ENCODE data around the gene PTCD1.
"Not testable (repeated sequence)": the region's sequence is repeated elsewhere in the genome, so short reads cannot be mapped to it uniquely, and the experiment has no call there.

PTCD1 gene

DNA sequence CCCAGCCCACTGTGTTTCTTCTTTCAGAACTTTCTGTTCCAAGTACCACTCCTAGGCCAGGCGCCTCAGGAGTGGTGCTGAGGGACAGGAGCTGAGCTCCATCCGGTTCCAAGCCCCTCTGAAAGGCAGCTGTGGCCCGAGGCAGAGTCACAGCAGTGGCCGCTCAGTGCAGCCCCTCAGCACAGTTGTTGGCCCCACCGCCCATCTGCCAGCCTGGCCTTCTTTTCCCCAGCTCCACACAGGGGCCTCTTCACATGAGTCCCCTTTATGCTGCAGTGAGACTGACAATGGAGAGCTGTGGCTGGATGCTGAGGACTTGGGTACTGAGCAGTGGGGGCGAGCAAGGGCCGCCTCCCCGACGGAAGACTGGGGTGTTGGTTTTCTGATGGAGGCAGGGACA is 20.3 kb downstream of the PTCD1 start:
- H3K4me3 ChIP-seq, result no peak overlapping the region
- no peak overlapping the region for H3K27ac ChIP-seq

DNA sequence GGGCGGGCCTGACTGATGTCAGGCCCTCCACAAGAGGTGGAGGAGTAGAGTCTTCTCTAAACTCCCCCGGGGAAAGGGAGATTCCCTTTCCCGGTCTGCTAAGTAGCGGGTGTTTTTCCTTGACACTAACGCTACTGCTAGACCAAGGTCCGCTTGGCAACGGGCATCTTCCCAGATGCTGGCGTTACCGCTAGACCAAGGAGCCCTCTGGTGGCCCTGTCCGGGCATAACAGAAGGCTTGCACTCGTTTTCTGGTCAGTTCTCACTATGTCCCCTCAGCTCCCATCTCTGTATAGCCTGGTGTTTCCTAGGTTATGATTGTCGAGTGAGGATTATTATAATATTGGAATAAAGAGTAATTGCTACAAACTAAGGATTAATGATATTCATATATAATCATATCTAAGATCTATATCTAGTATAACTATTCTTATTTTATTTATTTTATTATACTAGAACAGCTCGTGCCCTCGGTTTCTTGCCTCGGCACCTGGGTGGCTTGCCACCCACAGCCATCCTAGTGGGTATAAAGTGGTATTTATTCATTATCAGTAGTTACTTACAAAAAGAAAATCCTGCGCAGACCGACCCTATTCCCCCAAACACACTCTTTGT is 23.0 kb downstream of the PTCD1 start:
- not testable (repeated sequence) for H3K4me3 ChIP-seq, H3K27ac ChIP-seq

DNA sequence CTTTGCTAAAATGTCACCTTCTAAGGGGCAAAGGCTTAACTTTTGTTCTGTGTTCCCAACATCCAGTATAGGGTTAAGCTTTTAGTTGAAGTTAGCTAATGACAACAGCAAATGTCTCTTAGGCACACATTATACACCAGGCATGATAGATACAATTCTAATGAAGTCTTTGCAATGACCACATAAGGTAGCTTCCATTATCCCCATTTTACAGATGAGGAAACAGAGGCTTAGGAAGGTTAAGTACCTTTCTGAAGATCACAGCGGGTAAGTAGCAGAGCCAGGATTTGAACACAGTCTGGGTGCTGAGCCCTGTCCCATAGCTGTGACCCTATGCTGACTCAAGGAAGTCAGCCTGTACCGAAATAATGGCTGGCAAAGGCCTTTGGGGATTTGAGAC is 28.0 kb downstream of the PTCD1 start:
- Histone ChIP-seq H3K4me3 (no peak overlapping the region), H3K27ac (peak overlapping the region in 1 of 21 experiments; percentile 99)

DNA sequence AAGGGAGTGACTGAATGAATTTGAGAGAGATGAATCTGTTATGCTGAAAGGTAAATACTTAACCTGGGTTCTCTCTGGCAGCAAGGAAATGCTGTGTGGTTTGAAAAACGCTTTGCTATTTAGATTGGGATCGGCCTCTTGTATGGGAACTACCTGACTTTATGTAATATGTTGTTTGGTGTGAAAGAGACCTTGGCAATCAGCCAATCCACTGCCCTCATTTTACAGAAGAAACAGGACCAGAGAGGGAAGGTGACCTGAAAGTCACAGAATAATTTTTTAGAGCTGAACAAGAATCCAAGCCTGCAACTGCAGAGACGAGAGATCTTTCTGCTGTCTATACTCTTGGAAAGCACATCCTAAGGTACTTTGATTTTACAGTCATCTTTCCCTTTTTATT is 28.8 kb downstream of the PTCD1 start:
- H3K27ac ChIP-seq, result peak overlapping the region in 18 of 21 experiments; percentile 92 to 99 (median 98)
- H3K4me3 ChIP-seq, result peak overlapping the region; percentile 61 to 98 (median 90)

DNA sequence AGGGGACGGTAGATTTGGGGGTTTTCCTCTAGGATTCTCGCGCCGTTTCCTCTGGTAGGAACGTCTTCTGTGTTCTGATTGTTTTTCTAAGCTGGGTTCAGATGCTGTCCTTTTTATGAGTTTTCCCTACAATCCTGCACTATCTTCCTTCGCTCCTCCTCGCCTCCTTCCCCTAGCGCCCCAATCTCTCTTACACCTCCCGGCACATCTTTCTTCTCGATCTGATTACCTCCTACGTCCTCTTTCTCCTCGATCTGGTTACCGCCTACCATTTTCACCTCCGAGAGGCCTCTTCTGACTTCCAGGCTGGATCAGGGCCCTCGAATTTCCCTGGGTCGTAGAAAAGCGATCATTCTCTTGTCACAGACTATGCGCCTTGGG is 29.4 kb downstream of the PTCD1 start:
- Histone ChIP-seq H3K4me3 (peak overlapping the region; percentile 61 to 98 (median 90)), H3K27ac (peak overlapping the region; percentile 83 to 99 (median 98))

DNA sequence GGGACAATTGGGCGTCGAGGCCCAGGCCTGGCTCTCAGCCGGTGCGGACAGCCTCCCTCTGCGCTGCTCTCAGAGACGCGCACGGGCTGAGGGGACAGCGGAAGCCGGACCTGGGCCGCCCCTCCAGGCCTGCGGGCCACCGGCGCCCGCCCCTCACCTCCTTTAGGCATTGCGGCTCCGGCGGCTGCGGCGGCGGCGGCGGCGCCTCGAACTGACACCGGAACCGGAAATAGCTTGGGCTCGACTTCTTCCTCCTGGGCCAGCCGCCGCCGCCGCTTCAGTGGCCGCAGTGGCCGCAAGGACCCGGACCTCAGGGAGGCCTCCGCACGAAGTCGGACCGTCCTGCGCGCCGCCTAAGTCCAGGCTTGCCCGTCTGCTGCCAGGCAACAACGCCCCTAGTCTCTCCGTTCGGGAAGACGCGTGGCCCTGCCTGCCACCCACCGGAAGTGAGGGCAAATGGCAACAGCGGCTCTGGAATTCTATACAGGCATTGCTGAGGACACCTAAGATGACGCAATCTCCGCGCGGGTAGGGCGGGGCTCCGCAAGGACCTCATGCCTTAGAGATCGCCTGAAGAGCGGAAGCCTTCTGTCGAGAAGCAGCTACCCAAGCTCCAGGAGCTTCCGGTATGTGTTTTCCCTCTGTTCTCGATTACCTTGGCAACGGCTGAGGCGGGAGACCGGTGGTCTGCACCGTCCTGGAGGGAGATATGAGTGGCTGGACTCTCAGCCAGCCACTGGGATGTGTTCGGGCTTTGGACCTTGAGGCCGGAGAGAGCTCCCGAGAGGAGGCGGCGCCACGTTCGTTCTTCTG is 30.0 kb downstream of the PTCD1 start, which contains the start of the genes BUD31 and PDAP1:
BUD31 (plus strand) TSS at position 591 of the 813 bp plus-strand sequence. CDS start 2,124 bp downstream, outside the sequence.
PDAP1 (minus strand) TSS at position 219 of the 813 bp plus-strand sequence; CDS start at position 170, 49 bp downstream.
- Histone ChIP-seq H3K27ac (peak within 1 kb of the TSS; percentile 83 to 99 (median 98)), H3K4me3 (peak within 1 kb of the TSS; percentile 61 to 98 (median 90))

DNA sequence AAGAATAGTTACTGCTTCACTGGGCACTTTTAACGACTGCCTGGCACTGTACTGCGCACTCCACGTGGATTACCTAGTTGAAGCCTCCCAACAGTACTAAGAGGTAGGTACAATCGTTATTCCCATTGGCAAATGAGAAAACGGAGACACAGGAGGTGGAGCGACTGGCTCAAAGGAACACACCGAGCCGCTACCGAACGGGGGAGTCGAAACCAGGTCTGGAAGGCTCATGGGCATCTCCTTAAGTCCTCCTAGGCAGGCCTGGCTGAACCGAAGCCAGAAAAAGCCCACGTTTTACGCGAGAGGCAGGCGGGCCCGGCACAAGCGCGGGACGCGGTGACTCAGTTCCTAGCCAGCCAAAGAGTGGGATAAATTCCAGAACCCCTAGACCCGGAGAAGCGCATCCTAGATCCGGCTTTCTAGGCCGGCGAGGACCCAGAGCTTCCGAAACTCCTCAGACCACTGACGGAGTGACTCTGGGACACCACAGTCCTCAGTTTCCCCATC is 30.7 kb downstream of the PTCD1 start:
- peak overlapping the region; percentile 61 to 98 (median 90) for H3K4me3 ChIP-seq
- peak overlapping the region; percentile 83 to 99 (median 98) for H3K27ac ChIP-seq

DNA sequence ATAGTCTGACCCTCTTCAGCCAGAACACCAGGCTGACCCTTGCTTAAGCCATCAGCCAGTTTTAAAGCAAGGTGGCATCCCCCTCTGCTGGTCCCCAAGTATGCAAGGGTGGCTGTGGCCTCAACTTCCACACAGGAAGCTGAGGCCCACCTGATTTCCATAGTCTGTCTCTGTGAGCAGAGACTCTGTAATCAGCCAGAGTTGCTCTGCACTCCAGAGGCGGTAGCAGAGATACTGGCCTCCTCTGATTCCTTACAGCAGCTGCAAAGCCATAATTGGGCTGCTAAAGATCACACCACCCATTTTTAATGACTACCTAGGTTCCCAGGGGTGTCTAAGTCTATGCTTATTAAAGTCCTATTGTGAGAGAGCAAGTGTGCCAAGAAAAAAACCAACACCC is 32.0 kb downstream of the PTCD1 start:
- Histone ChIP-seq H3K4me3 (no peak overlapping the region), H3K27ac (peak overlapping the region in 5 of 21 experiments; percentile 2 to 99 (median 47))

DNA sequence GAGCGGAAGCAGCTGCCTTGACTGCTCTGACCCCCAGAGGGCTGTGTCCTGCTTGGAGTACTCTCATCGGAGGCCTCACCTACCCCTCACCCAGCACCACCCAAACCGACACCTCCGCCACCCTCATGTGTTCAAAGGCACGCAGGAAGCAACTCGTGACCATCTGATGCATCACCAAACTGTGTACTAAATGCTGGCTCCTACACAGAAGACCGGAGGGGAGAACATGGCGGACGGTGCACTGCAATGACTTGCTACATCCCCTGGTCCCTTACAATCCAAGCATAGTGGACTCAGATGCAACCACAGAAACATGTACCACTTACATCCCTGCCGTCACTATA is 33.6 kb downstream of the PTCD1 start:
- Histone ChIP-seq H3K4me3 (no peak overlapping the region), H3K27ac (no peak overlapping the region)

DNA sequence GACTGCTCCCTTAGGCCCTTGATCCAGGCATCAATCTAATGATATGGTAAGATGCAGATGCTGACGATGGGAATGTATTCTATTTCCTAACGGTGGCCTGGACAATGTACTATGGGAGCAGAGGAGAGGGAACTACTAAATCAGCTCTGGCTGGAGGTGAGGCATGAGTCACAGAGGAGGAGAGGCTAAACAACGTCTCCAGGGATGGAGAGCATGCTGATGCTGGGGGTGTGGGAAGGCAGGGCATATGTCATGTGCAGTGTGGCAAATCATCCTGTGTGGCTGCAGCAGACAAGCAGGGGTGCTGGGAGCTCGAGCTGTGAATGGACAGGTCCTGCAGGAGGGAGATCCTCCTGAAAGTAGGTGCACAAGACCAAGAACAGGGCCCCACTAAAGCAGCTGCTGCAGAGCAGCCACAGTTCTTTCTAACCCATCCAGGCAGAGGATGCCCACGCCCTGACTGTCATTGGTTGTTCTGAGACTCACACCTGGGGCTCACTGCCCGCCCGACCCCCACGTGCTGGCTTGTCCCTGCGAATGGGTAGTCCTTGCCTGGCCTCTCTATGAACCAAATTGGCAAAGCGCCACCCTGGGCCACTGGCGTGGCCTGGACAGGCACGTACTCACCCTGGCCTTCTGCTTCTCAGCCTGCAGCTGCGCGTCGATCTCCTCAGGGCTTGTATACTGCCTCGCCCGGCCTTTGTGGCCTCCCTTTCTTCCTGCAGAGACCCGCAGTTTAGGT is 34.2 kb downstream of the PTCD1 start:
- no peak overlapping the region for H3K4me3 ChIP-seq
- H3K27ac ChIP-seq, result no peak overlapping the region

DNA sequence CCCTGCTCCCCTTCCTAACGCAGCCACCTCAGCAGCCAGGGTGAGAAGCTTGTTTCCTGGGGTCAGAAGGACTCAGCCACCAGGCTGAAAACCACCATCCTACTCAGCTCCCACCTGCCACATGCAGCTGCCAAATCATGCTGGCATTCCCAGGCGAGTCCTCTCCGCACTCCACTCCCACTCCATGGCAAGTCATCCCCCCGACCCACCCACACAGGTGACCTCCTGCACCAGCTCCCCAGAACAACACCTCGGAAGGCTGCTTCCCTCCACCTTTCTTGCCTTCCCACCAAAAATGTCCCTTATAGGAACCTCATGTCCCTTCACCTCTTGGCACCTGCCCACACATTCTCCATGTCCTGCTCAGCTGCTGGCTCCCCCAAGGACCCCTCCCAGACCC is 34.8 kb downstream of the PTCD1 start:
- Histone ChIP-seq H3K27ac (no peak overlapping the region), H3K4me3 (no peak overlapping the region)

DNA sequence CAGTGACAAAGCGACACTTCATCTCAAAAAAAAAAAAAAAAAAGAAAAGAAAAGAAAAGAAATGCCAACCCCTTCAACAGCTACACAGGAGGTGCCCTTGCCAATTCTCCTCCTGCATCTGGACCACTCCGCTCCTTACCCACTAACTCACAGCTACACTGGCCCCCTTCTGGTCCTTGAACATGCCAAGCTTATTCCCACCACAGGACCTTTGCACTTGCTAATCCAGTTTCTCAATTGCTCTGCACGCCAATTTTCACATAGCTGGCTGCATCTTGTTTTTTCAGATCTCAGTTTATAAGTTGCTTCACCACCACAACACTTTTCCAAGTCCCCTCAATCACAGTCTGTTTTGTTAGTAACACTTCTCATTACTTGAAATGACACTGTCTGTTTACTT is 35.7 kb downstream of the PTCD1 start:
- Histone ChIP-seq H3K4me3 (no peak overlapping the region), H3K27ac (no peak overlapping the region)

DNA sequence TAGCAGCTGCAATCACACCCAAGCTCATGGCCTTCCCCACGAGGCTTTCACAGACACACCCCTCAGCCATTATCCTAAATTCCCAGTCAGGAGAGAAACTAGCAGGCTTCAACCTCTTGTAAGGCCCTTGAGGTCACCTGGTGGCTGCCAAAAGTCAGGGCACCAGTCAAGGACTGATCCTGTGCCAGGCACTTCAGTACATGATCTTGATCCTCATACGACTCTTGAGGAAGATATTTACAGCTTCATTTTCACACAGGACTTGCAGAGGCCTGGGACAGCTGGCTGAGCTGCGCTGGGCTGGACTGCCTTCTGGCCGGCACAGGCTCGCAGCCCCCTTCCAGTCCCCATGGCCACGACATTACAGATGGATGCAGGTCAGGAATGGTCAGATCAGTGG is 39.0 kb downstream of the PTCD1 start:
- Histone ChIP-seq H3K4me3 (no peak overlapping the region), H3K27ac (peak overlapping the region in 1 of 21 experiments; percentile 49)

DNA sequence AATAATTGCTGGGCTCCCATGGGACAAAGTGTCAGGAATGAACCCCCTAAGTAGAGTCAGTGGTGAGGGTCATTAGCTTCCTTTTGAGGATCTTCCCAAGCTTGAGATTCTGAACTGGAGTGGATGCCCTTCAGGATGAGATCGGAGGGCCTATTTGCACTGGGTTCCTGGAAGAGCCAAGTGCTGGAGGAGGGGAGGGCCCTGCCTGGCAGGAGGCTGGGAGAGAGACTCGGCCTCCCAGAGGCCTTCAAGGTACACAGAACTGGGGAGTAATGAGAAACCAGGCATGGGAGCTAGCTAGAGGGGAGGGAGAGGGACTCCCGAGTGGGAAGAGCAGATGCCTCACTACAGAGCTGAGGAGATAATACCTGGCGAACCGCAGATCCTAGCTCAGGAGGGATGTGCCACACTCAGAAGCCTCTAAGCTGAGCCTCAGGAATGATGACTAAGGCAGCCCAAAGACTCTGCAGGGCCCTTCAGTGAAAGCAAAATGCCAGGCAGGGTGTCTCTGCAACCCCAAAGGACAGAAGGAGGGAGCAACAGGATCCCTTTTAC is 39.6 kb downstream of the PTCD1 start:
- Histone ChIP-seq H3K4me3 (no peak overlapping the region), H3K27ac (peak overlapping the region in 1 of 21 experiments; percentile 49)

DNA sequence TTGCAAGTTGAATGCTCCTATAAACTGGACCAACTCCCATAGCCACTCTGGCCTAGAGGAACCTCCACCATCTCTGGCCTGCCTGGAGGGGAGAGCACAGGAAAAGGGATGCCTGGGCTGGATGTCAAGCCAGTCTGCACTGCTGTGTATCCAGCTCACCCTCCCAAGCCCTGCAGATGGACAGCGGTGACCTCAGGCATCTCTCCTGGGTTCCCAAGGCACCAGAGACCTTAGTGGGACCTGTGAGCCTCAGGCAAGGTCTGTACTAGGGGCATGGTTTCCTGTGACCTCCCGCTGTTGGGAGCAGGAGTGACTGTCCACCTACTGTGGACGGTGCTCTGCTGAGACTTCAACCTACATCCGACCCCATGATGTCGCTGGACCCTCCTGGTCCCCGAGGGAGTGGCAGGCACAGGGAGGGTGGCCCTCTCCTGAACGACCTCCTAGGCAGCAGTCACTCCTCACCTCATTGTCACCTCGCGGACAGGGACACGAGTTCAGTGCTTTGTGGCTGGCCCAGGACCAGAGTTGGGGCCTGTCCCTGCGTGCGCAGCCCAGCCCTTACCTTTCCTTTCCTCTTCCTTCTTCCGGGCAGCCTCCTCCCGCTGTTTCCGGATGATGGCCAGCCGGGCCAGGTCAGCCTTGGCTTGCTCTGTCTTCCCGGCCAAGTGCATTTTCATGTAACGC is 41.2 kb downstream of the PTCD1 start:
- no peak overlapping the region for H3K4me3 ChIP-seq
- no peak overlapping the region for H3K27ac ChIP-seq

DNA sequence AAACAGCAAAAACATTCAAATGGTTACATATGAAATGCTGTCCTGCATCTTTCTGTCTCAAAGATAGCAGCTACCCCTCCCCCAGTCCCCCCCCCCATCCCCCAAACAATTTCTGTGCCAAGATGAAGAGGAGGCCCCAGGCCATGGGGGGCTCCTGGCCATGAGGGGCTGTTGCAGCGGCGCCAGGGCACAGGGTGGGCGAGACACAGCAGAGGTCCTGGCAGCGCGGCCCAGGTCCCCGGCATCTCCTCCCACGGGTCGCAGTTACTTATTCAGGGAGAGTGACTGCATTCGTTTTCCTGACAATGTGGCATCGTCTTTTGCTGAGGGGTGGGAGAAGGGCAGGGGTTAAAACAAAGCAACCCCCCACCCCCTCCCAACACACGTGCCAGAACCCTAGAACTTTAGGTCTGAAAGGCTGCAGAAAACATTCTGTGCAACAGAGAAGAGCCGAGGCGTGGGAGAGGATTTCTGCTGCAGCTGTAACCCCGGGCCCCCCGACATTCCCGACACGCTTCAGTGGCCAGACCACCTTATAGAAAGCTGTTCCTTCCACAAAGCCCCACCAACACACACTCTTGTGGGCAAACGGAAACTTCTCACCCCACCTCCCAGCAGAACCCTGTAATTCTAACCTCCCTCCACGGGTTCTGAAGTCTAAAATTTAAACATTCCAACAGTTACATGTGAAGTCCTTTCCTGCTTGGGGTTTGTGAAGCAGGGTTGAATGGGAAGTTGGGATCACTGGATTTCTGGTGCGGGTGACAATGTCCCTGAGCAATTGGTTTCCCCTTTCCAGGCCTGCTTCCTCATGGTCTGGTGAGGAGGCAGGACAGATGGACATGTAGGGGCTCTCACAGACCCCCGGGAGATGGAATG is 41.9 kb downstream of the PTCD1 start:
- H3K4me3 ChIP-seq, result no peak overlapping the region
- H3K27ac ChIP-seq, result peak overlapping the region in 1 of 21 experiments; percentile 22

DNA sequence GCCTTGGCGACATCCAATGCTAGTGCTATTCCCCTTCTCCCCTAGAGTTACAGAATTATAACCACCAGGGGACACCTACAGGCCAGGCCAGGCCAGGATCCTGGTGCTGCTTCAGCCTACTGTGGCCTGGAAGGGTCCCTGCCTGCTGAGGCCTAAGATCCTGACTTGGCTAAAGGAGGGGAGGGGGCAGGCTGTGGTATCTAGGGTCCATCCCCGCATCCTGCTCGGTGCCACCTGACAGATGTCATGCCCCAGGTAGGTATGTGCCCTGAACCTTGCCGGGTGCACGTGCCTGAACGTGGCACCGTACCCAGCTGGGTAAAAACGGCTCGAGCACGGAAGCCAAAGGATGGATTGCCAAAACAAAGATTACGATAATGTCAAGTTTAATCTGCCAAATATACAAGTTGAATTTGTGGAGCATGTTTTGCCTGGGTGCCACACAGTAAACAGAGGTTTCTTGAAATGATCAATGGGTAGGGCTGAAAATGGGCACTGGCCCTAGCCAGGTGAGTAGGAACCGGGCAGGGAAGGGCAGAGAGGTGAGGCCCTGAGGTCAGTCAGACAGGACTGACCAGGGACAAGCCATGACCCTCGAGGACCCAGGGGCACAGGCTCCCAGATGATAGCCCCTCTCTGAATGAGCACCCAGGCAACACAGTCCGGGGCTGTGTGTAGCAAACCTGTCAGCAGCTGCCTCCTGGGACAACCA is 42.8 kb downstream of the PTCD1 start:
- peak overlapping the region in 3 of 21 experiments; percentile 15 to 22 (median 21) for H3K27ac ChIP-seq
- no peak overlapping the region for H3K4me3 ChIP-seq

DNA sequence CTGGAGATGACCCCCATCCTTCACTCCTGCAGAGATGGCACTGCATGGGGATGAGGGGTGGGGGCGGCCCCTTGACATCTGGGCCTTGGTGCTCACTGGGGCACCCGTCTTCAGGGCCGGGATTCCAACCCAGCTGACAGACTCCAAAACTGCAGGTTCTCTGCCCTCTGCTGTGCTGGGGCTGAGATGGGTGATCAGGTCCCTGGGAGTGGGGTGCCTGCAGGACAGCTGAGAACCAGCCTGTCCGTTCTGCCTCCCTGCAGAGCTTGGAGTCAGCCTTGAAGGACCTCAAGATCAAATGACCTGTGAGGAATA is 44.5 kb downstream of the PTCD1 start:
- no peak overlapping the region for H3K4me3 ChIP-seq
- H3K27ac ChIP-seq, result peak overlapping the region in 1 of 21 experiments; percentile 65
